SU-DHL-6 (cell line): ENCODE measurements around the gene TLCD3A.
"Not testable (repeated sequence)": the region's sequence is repeated elsewhere in the genome, so short reads cannot be mapped to it uniquely, and the experiment has no call there.

ENCODE experiments used
- H2AFZ ChIP-seq: fragments of 200-600 bp; sonication (generic); 2 replicates; pipeline ENCODE4 v1.6.1; 2014; ENCODE audit warnings: low read depth, mild to moderate bottlenecking, moderate library complexity, mixed read lengths, antibody characterized with exemption, low read length; ENCODE audit not compliant: severe bottlenecking
- H3F3A ChIP-seq: fragments of 200-600 bp; shearing (Covaris generic); 2 replicates; pipeline ENCODE4 v1.6.0; 2016; ENCODE audit warnings: antibody characterized with exemption, mild to moderate bottlenecking; ENCODE audit not compliant: insufficient read depth
- H3K27ac ChIP-seq: fragments of 200-600 bp; sonication (generic); 2 replicates; pipeline ENCODE4 v1.5.1; 2016; ENCODE audit warnings: low read depth, mild to moderate bottlenecking, low read length, moderate library complexity, mixed read lengths
- H3K27me3 ChIP-seq: fragments of 200-600 bp; sonication (generic), shearing (Covaris generic); 2 replicates; pipeline ENCODE4 v1.6.0; 2014; ENCODE audit warnings: mild to moderate bottlenecking, low read length
- H3K36me3 ChIP-seq: fragments of 200-600 bp; sonication (generic); 2 replicates; pipeline ENCODE4 v1.6.1; 2014; ENCODE audit warnings: mild to moderate bottlenecking, low read length, mixed read lengths
- H3K4me2 ChIP-seq: fragments of 300-600, 200-600 bp; shearing (Covaris generic), sonication (generic); 2 replicates; pipeline ENCODE4 v1.6.0; 2014; ENCODE audit warnings: low read length, low read depth, mild to moderate bottlenecking; ENCODE audit not compliant: poor library complexity, severe bottlenecking
- H3K4me3 ChIP-seq: fragments of 200-600 bp; sonication (generic); 2 replicates; pipeline ENCODE4 v1.5.1; 2014; ENCODE audit warnings: antibody characterized with exemption, low read length, mild to moderate bottlenecking, mixed read lengths; ENCODE audit not compliant: insufficient read depth, poor library complexity, severe bottlenecking
- H3K79me2 ChIP-seq: fragments of 200-600 bp; sonication (generic); 2 replicates; pipeline ENCODE4 v1.6.1; 2014; ENCODE audit warnings: mild to moderate bottlenecking, low read length, moderate library complexity; ENCODE audit not compliant: insufficient read depth
- H3K9ac ChIP-seq: fragments of 200-600 bp; sonication (generic); 2 replicates; pipeline ENCODE4 v1.7.0; 2014; ENCODE audit warnings: mild to moderate bottlenecking, low read length
- H3K9me2 ChIP-seq: fragments of 200-600 bp; sonication (generic); replicated peaks from 2 replicates; pipeline ENCODE4 v1.6.1; 2014; ENCODE audit warnings: low read length; ENCODE audit not compliant: insufficient read depth
- H3K9me3 ChIP-seq: fragments of 200-600 bp; sonication (generic); 2 replicates; pipeline ENCODE4 v1.6.1; 2014; ENCODE audit warnings: low read length, mixed read lengths; ENCODE audit not compliant: insufficient read depth
- H4K20me1 ChIP-seq: fragments of 200-600 bp; sonication (generic); 2 replicates; pipeline ENCODE4 v1.6.1; 2014; ENCODE audit warnings: low read depth, mild to moderate bottlenecking, antibody characterized with exemption, low read length, moderate library complexity, mixed read lengths
- CTCF ChIP-seq: fragments of 200-600 bp; sonication (generic); IDR thresholded peaks from one replicate; pipeline ENCODE4 v1.5.1; 2017; ENCODE audit warnings: antibody characterized with exemption, mild to moderate bottlenecking, low read length, moderate library complexity; ENCODE audit not compliant: insufficient read depth, poor library complexity, severe bottlenecking
- EZH2phosphoT487 ChIP-seq: fragments of 200-600 bp; sonication (generic), shearing (Covaris generic); conservative IDR thresholded peaks from 2 replicates; pipeline ENCODE4 v1.6.1; 2018; ENCODE audit warnings: mild to moderate bottlenecking, antibody characterized with exemption, low read length, moderate library complexity, mixed read lengths

The TLCD3A gene

GRCh38 chr17:693791-694638, 38.4 kb upstream of the TLCD3A start:
- no peak overlapping the region for H2AFZ ChIP-seq
- H3F3A ChIP-seq = no peaks in the 10 kb centered on the region
- no peak overlapping the region for H3K4me2 ChIP-seq
- H3K9me2 ChIP-seq = no peaks in the 10 kb centered on the region
- H4K20me1 ChIP-seq = no peaks in the 10 kb centered on the region
- H3K9ac ChIP-seq = no peak overlapping the region
- H3K79me2 ChIP-seq = no peaks in the 10 kb centered on the region
- no peaks in the 10 kb centered on the region for H3K9me3 ChIP-seq
- no peaks in the 10 kb centered on the region for H3K36me3 ChIP-seq
- no peak for TF ChIP-seq CTCF
- TF ChIP-seq EZH2phosphoT487 = no peak
- H3K27ac ChIP-seq = no peak overlapping the region
- H3K27me3 ChIP-seq = no peaks in the 10 kb centered on the region
- no peak overlapping the region for H3K4me3 ChIP-seq

GRCh38 chr17:696369-696768, 36.0 kb upstream of the TLCD3A start:
- H3K9me3 ChIP-seq = no peaks in the 10 kb centered on the region
- H3K79me2 ChIP-seq = no peaks in the 10 kb centered on the region
- H3K4me3 ChIP-seq = no peak overlapping the region
- no peak overlapping the region for H3K9ac ChIP-seq
- no peaks in the 10 kb centered on the region for H3K36me3 ChIP-seq
- no peak overlapping the region for H3K27ac ChIP-seq
- H2AFZ ChIP-seq = no peak overlapping the region
- no peaks in the 10 kb centered on the region for H3K27me3 ChIP-seq
- H3F3A ChIP-seq = peaks cover 4% of the 10 kb centered on the region; the same call in 1 of the 2 replicates
- no peak overlapping the region for H3K4me2 ChIP-seq
- no peaks in the 10 kb centered on the region for H4K20me1 ChIP-seq
- no peaks in the 10 kb centered on the region for H3K9me2 ChIP-seq
- TF ChIP-seq CTCF (no peak), EZH2phosphoT487 (no peak)

GRCh38 chr17:697682-698081, 34.7 kb upstream of the TLCD3A start:
- Histone ChIP-seq H3K9me3 (no peaks in the 10 kb centered on the region), H3K27me3 (no peaks in the 10 kb centered on the region), H2AFZ (no peak overlapping the region), H3K4me3 (no peak overlapping the region), H3K4me2 (no peak overlapping the region), H3F3A (peaks cover 4% of the 10 kb centered on the region; the same call in 1 of the 2 replicates), H3K27ac (no peak overlapping the region), H3K36me3 (no peaks in the 10 kb centered on the region), H4K20me1 (no peaks in the 10 kb centered on the region), H3K9ac (no peak overlapping the region), H3K79me2 (no peaks in the 10 kb centered on the region; the same call in 1 of the 2 replicates), H3K9me2 (no peaks in the 10 kb centered on the region)
- TF ChIP-seq EZH2phosphoT487 (no peak), CTCF (no peak)

DNA sequence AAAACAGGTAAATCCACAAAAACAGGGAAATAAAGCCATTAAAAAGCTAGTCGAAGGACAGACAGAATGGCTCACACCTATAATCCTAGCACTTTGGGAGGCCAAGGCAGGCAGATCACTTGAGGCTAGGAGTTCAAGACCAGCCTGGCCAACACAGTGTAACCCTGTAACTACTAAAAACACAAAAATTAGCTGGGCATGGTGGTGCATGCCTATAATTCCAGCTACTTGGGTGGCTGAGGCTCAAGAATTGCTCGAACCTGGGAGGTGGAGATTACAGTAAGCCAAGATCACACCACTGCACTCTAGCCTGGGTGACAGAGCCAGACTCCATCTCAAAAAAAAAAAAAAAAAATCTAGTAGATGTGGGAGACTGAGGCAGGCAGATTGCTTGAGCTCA, 34.3 kb upstream of the TLCD3A start:
- not testable (repeated sequence) for H3K9me2 ChIP-seq, H4K20me1 ChIP-seq, H3F3A ChIP-seq, H3K9me3 ChIP-seq, H3K36me3 ChIP-seq, H3K27ac ChIP-seq, H2AFZ ChIP-seq, H3K27me3 ChIP-seq, H3K4me3 ChIP-seq, H3K9ac ChIP-seq, H3K4me2 ChIP-seq, H3K79me2 ChIP-seq
